Mesothelial cell of epicardium (in vitro differentiated cells): ENCODE results near the gene CCDC88C. TPM values are rescaled to one million over a fixed set of nuclear protein-coding genes. Genes with fewer than 3 reads are reported as not detected.

Experiments used
- DNase-seq, 2 experiments: peaks; one replicate each; pipeline ENCODE4 v3.0.0; 2021; ENCODE audit warnings: low spot score in 2 of 2; ENCODE audit not compliant: unreplicated experiment in 2 of 2
- H3K27ac Mint-ChIP-seq: 2 replicates; pipeline ENCODE4 v1.8.0; 2021; ENCODE audit warnings: mixed read lengths
- H3K27me3 Mint-ChIP-seq: 2 replicates; pipeline ENCODE4 v1.8.0; 2021; ENCODE audit warnings: low read depth, mixed read lengths
- H3K36me3 Mint-ChIP-seq: 2 replicates; pipeline ENCODE4 v1.8.0; 2021; ENCODE audit warnings: mixed read lengths
- H3K4me1 Mint-ChIP-seq: 2 replicates; pipeline ENCODE4 v1.8.0; 2021; ENCODE audit warnings: mixed read lengths
- H3K4me3 Mint-ChIP-seq: 2 replicates; pipeline ENCODE4 v1.8.0; 2021; ENCODE audit warnings: mild to moderate bottlenecking, moderate library complexity, mixed read lengths
- H3K9me3 Mint-ChIP-seq: 2 replicates; pipeline ENCODE4 v1.8.0; 2021; ENCODE audit warnings: mixed read lengths
- CTCF ChIP-seq: fragments of 200-600 bp; sonication (generic); IDR thresholded peaks from one replicate; pipeline ENCODE4 v1.5.0; 2021; ENCODE audit warnings: antibody characterized with exemption; ENCODE audit not compliant: unreplicated experiment
- total RNA-seq: library from RNA; stranded (reverse); gene quantifications from 3 replicates; pipeline ENCODE4 v1.2.1, GENCODE V29; 2021

Gene CCDC88C
- total RNA-seq, 1 donor from 2014 or later = 23.7 TPM

- Mint-ChIP-seq H3K36me3 (no peaks in the 10 kb centered on the region), H3K27me3 (peaks cover 21% of the 10 kb centered on the region), H3K9me3 (no peaks in the 10 kb centered on the region), H3K4me1 (peaks cover 27% of the 10 kb centered on the region), H3K4me3 (no peak overlapping the region), H3K27ac (no peak overlapping the region)
- DNase-seq = no peak
- no peak for TF ChIP-seq CTCF
Observed at GRCh38 chr14:91364524-91365270, 52.9 kb downstream of the CCDC88C start.

DNA sequence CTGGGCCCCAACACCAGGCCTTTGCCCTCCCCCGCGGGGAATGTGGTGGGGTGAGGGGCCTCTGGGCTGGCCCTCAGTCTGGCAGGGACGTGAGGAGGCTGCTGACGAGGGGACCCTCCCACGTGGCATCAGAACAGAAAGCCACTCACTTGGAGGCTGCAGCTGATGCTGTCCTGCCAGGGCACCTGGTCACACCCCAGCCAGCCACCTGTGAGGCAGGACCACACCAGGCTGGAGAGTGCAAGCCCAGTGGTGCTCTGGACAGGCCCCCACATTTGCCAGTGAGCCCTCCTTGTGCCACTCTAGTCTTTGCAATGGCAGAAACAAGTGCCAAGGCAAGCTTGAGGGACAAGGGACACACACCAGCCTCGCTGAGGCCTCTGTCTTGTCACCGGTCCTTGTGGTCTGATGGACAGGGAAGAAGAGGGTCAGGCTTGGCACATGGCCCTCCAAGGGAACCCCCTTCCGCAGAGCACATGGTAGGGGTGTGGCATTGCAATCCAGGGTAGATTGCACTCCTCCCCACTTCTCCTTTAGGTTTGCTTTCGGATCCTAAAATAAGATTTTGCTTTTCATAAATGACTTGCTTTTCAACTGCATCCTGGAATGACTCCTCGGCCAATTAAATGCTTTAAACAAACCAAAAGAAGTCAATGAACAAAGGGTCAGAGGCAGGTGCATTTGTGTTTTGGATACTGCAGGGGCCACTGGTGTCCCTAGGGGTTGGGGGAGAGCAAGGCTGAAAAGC, 53.7 kb downstream of the CCDC88C start:
- H3K36me3 Mint-ChIP-seq = no peaks in the 10 kb centered on the region
- no peak for TF ChIP-seq CTCF
- peaks cover 21% of the 10 kb centered on the region for H3K4me1 Mint-ChIP-seq
- H3K27me3 Mint-ChIP-seq = peaks cover 22% of the 10 kb centered on the region
- no peak overlapping the region for H3K4me3 Mint-ChIP-seq
- no peaks in the 10 kb centered on the region for H3K9me3 Mint-ChIP-seq
- DNase-seq = no peak
- no peak overlapping the region for H3K27ac Mint-ChIP-seq

- no peak for DNase-seq
- H3K9me3 Mint-ChIP-seq = no peaks in the 10 kb centered on the region
- H3K27me3 Mint-ChIP-seq = peaks cover 11% of the 10 kb centered on the region
- H3K36me3 Mint-ChIP-seq = peaks cover 4% of the 10 kb centered on the region
- peaks cover 6% of the 10 kb centered on the region for H3K4me1 Mint-ChIP-seq
- H3K4me3 Mint-ChIP-seq = no peak overlapping the region
- no peak overlapping the region for H3K27ac Mint-ChIP-seq
- TF ChIP-seq CTCF = no peak
Observed at GRCh38 chr14:91361233-91361811, 56.3 kb downstream of the CCDC88C start.

- peaks cover 12% of the 10 kb centered on the region for H3K27me3 Mint-ChIP-seq
- H3K4me3 Mint-ChIP-seq = no peak overlapping the region
- H3K9me3 Mint-ChIP-seq = no peaks in the 10 kb centered on the region
- no peak overlapping the region for H3K27ac Mint-ChIP-seq
- no peak for TF ChIP-seq CTCF
- no peak for DNase-seq
- H3K36me3 Mint-ChIP-seq = peaks cover 4% of the 10 kb centered on the region
- H3K4me1 Mint-ChIP-seq = peaks cover 6% of the 10 kb centered on the region
Observed at GRCh38 chr14:91360490-91361232, 57.0 kb downstream of the CCDC88C start.

DNA sequence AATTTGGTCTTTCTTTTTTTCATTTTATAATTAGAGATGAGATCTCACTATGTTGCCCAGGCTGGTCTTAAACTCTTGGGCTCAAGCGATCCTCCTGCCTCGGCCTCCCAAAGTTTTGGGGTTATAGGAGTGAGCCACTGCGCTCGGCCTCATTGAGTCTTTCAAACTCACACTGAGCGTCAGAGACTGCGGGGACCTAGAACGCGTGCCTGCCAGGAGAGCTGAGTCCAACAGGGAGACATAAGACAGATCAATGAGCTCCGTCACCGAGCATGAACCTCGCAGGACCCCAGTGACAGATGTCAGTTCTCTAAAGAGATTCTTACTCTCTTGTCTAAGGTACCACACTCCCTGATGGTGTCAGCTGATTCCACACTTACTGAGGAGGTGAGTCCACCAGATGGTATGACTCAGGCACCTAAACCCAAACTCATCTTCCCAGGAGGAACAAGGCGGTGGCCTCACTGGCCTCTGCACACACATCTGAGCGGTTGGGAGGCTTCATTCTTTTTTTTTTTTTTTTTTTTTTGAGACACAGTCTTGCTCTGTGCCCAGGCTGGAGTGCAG, 58.9 kb downstream of the CCDC88C start:
- H3K4me3 Mint-ChIP-seq = no peak overlapping the region
- peaks cover 4% of the 10 kb centered on the region for H3K36me3 Mint-ChIP-seq
- H3K27ac Mint-ChIP-seq = no peak overlapping the region
- peaks cover 10% of the 10 kb centered on the region for H3K4me1 Mint-ChIP-seq
- H3K27me3 Mint-ChIP-seq = peaks cover 17% of the 10 kb centered on the region
- no peak for DNase-seq
- TF ChIP-seq CTCF = no peak
- no peaks in the 10 kb centered on the region for H3K9me3 Mint-ChIP-seq
